GM06990 (cell line): ENCODE data around the gene RILPL2.
A peak's percentile ranks its signal among the peaks of the same experiment; 100 is the strongest.
"Not testable (repeated sequence)": the region's sequence is repeated elsewhere in the genome, so short reads cannot be mapped to it uniquely, and the experiment has no call there.

Source experiments
- DNase-seq: peaks from one replicate; pipeline ENCODE4 v3.0.0-alpha.2; 2011; ENCODE audit not compliant: insufficient read length; ENCODE audit errors: extremely low read depth
- H3K27me3 ChIP-seq: replicated peaks from 2 replicates; pipeline ENCODE4 v1.6.0; 2011; ENCODE audit warnings: low read length; ENCODE audit not compliant: control insufficient read depth, insufficient read depth
- H3K36me3 ChIP-seq: 2 replicates; pipeline ENCODE4 v1.5.1; 2011; ENCODE audit warnings: low read length; ENCODE audit not compliant: control insufficient read depth, insufficient read depth
- H3K4me3 ChIP-seq: replicated peaks from 2 replicates; pipeline ENCODE4 v1.5.1; 2011; ENCODE audit warnings: low read depth, mild to moderate bottlenecking, control low read depth, low read length
- CTCF ChIP-seq: IDR thresholded peaks from 2 replicates; pipeline ENCODE4 v1.5.1; 2011; ENCODE audit warnings: low read length, control low read depth, mild to moderate bottlenecking, inconsistent platforms; ENCODE audit not compliant: insufficient read depth, poor library complexity, severe bottlenecking

The RILPL2 gene

GRCh38 chr12:123390498-123391426 is 45.7 kb downstream of the RILPL2 start:
- Histone ChIP-seq H3K36me3 (peaks cover 12% of the 10 kb centered on the region), H3K27me3 (no peaks in the 10 kb centered on the region), H3K4me3 (peak overlapping the region; percentile 77)
- no peak for DNase-seq
- TF ChIP-seq CTCF, result no peak

- H3K36me3 ChIP-seq, result peaks cover 11% of the 10 kb centered on the region
- TF ChIP-seq CTCF, result no peak
- H3K4me3 ChIP-seq, result peak overlapping the region; percentile 77
- H3K27me3 ChIP-seq, result no peaks in the 10 kb centered on the region
- DNase-seq, result peak; percentile 55
Observed at GRCh38 chr12:123389560-123390351, 46.7 kb downstream of the RILPL2 start.

GRCh38 chr12:123388951-123389559 is 47.4 kb downstream of the RILPL2 start:
- DNase-seq, result no peak
- peaks cover 6% of the 10 kb centered on the region for H3K36me3 ChIP-seq
- peak overlapping the region; percentile 79 for H3K4me3 ChIP-seq
- H3K27me3 ChIP-seq, result no peaks in the 10 kb centered on the region
- no peak for TF ChIP-seq CTCF

GRCh38 chr12:123388177-123388950 is 48.1 kb downstream of the RILPL2 start:
- peak overlapping the region; percentile 79 for H3K4me3 ChIP-seq
- DNase-seq, result peak; percentile 78
- TF ChIP-seq CTCF, result no peak
- H3K27me3 ChIP-seq, result no peaks in the 10 kb centered on the region
- peaks cover 6% of the 10 kb centered on the region for H3K36me3 ChIP-seq

DNA sequence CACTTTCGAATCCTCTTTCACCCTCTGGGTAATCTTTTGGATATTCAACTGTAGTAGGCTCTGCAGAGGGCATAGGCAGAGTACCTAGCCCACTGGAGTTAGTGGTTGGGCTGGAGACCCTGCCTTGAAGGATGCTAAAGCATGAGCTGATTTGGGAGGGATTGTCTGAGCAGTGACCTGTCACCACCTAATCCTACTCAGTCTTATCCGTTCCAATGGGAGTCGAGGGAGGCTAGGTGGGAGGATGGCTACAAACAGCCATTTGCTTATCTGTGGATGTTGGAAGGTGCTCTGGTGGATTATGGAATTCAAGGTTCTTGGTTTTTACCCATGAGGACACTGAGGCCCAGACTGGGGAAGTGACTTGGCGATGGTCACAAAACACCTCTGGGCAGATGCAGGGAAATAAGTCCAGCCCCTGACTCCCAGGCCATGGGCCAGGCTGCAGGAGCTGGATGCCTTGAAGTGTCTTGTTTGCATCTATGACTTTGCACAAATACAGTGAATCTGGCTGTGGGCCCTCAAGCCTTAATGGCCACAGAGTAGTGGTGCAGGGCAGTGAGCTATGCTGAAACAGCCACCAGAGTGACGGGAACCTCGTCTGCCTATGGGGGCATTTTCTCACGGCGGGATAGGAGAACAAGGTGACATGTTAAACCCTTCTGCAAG is 48.8 kb downstream of the RILPL2 start:
- no peak for DNase-seq
- Histone ChIP-seq H3K4me3 (peak overlapping the region; percentile 79), H3K27me3 (no peaks in the 10 kb centered on the region)

GRCh38 chr12:123385536-123385935 is 50.9 kb downstream of the RILPL2 start:
- not testable (repeated sequence) for H3K27me3 ChIP-seq, DNase-seq, H3K4me3 ChIP-seq, H3K36me3 ChIP-seq

More for the DNA sequence above, 48.8 kb downstream of the RILPL2 start:
- no peak for TF ChIP-seq CTCF
- H3K36me3 ChIP-seq, result peaks cover 6% of the 10 kb centered on the region
